ENCODE data around the gene ADAMTS17.

GRCh38 chr15:99976811-99977271 is 364.9 kb downstream of the ADAMTS17 start:
- TF ChIP-seq POLR2A (IDR thresholded peaks at IDR 0.05) (no peak), CTCF (IDR thresholded peaks at IDR 0.05) (no peak)
